ENCODE data around the gene PGM5.

The PGM5 gene

GRCh38 chr9:68446836-68447235, 90.4 kb downstream of the PGM5 start:
- DNase-seq, result no peak

GRCh38 chr9:68447611-68448010, 91.2 kb downstream of the PGM5 start:
- no peak for DNase-seq

GRCh38 chr9:68454579-68455334, 98.3 kb downstream of the PGM5 start:
- no peak for DNase-seq

GRCh38 chr9:68455451-68455850, 99.0 kb downstream of the PGM5 start:
- DNase-seq, result no peak

- DNase-seq, result no peak
Measured at GRCh38 chr9:68457803-68458202, 101.4 kb downstream of the PGM5 start.

- no peak for DNase-seq
Measured at GRCh38 chr9:68458918-68459317, 102.5 kb downstream of the PGM5 start.

- DNase-seq, result no peak
Measured at GRCh38 chr9:68462105-68462775, 105.8 kb downstream of the PGM5 start.

GRCh38 chr9:68470067-68470466, 113.7 kb downstream of the PGM5 start:
- DNase-seq, result no peak

GRCh38 chr9:68470634-68471033, 114.2 kb downstream of the PGM5 start:
- DNase-seq, result no peak

- no peak for DNase-seq
Measured at GRCh38 chr9:68472119-68472518, 115.7 kb downstream of the PGM5 start.

- DNase-seq, result no peak
Measured at GRCh38 chr9:68473790-68474189, 117.4 kb downstream of the PGM5 start.

GRCh38 chr9:68476422-68476821, 120.0 kb downstream of the PGM5 start:
- no peak for DNase-seq

GRCh38 chr9:68476847-68477246, 120.4 kb downstream of the PGM5 start:
- DNase-seq, result no peak

GRCh38 chr9:68480807-68481206, 124.4 kb downstream of the PGM5 start:
- no peak for DNase-seq

GRCh38 chr9:68482548-68482947, 126.1 kb downstream of the PGM5 start:
- DNase-seq, result no peak

GRCh38 chr9:68488126-68488525, 131.7 kb downstream of the PGM5 start:
- DNase-seq, result no peak

GRCh38 chr9:68489646-68490045, 133.2 kb downstream of the PGM5 start:
- DNase-seq, result no peak

GRCh38 chr9:68492806-68493205, 136.4 kb downstream of the PGM5 start:
- DNase-seq, result no peak

GRCh38 chr9:68493541-68493940, 137.1 kb downstream of the PGM5 start:
- DNase-seq, result no peak

GRCh38 chr9:68493958-68494577, 137.7 kb downstream of the PGM5 start:
- no peak for DNase-seq

- no peak for DNase-seq
Measured at GRCh38 chr9:68495247-68495646, 138.8 kb downstream of the PGM5 start.

- DNase-seq, result no peak
Measured at GRCh38 chr9:68496356-68496755, 139.9 kb downstream of the PGM5 start.

- DNase-seq, result no peak
Measured at GRCh38 chr9:68497629-68498028, 141.2 kb downstream of the PGM5 start.

GRCh38 chr9:68498816-68499215, 142.4 kb downstream of the PGM5 start:
- no peak for DNase-seq
